GM19467 (cell line): ENCODE measurements around the gene PLCG1.
"Not testable (repeated sequence)": the region's sequence is repeated elsewhere in the genome, so short reads cannot be mapped to it uniquely, and the experiment has no call there.

Experiments
- ATAC-seq: cut with Tn5 transposase; IDR thresholded peaks from one replicate; pipeline ENCODE4 v1.9.1; 2021; ENCODE audit warnings: mild to moderate bottlenecking, moderate library complexity; ENCODE audit not compliant: unreplicated experiment

The PLCG1 gene

GRCh38 chr20:41124451-41125094 is 12.8 kb upstream of the PLCG1 start:
- ATAC-seq, result no peak

- no peak for ATAC-seq
Observed at GRCh38 chr20:41125530-41126457, 11.5 kb upstream of the PLCG1 start.

GRCh38 chr20:41126719-41127118 is 10.6 kb upstream of the PLCG1 start:
- ATAC-seq, result no peak

GRCh38 chr20:41128317-41128716 is 9.0 kb upstream of the PLCG1 start:
- ATAC-seq, result not testable (repeated sequence)

GRCh38 chr20:41131594-41132387 is 5.6 kb upstream of the PLCG1 start:
- no peak for ATAC-seq

GRCh38 chr20:41132388-41132775 is 5.0 kb upstream of the PLCG1 start:
- not testable (repeated sequence) for ATAC-seq

GRCh38 chr20:41133709-41134361 is 3.5 kb upstream of the PLCG1 start:
- no peak for ATAC-seq

GRCh38 chr20:41134362-41135186 is 2.8 kb upstream of the PLCG1 start:
- no peak for ATAC-seq

- ATAC-seq, result no peak
Observed at GRCh38 chr20:41135187-41135887, 2.0 kb upstream of the PLCG1 start.

GRCh38 chr20:41135888-41136679 is 1.3 kb upstream of the PLCG1 start:
- ATAC-seq, result no peak

- ATAC-seq, result peak; percentile 13
Observed at GRCh38 chr20:41137614-41138474, 501 bp downstream of the PLCG1 start.

GRCh38 chr20:41138475-41139226 is 1.3 kb downstream of the PLCG1 start:
- no peak for ATAC-seq

- ATAC-seq, result no peak
Observed at GRCh38 chr20:41139227-41140093, 2.1 kb downstream of the PLCG1 start.

GRCh38 chr20:41140226-41141133 is 3.1 kb downstream of the PLCG1 start:
- ATAC-seq, result no peak
